Neutrophil (primary cell): Measurements from ENCODE around the gene DNM1.

Experiments
- H3K27ac ChIP-seq: fragments of 200-600 bp; sonication (generic); 2 replicates; pipeline ENCODE4 v1.5.1; 2016; ENCODE audit warnings: mild to moderate bottlenecking, moderate library complexity
- H3K27me3 ChIP-seq: fragments of 200-600 bp; sonication (generic); 2 replicates; pipeline ENCODE4 v1.6.0; 2016; ENCODE audit warnings: mild to moderate bottlenecking
- H3K36me3 ChIP-seq: fragments of 200-600 bp; sonication (generic); 2 replicates; pipeline ENCODE4 v1.5.1; 2017
- H3K4me1 ChIP-seq, 2 experiments: fragments of 200-600 bp in 1 of 2; sonication (generic) in 1 of 2; 1 replicate in 1 of 2; 2 replicates in 1 of 2; pipeline versions ENCODE4 v1.5.1 to v1.6.1; 2013 to 2016; ENCODE audit warnings: low read depth in 1 of 2, low read length in 1 of 2, mild to moderate bottlenecking in 1 of 2, moderate library complexity in 1 of 2; ENCODE audit not compliant: control insufficient read depth in 1 of 2, insufficient read depth in 1 of 2
- H3K4me3 ChIP-seq, 2 experiments: fragments of 200-600 bp in 1 of 2; sonication (generic) in 1 of 2; 1 replicate in 1 of 2; 2 replicates in 1 of 2; pipeline ENCODE4 v1.5.1; 2013 to 2016; ENCODE audit warnings: low read depth in 1 of 2, low read length in 1 of 2, mild to moderate bottlenecking in 1 of 2, moderate library complexity in 1 of 2
- H3K9me3 ChIP-seq: fragments of 200-600 bp; sonication (generic); 2 replicates; pipeline ENCODE4 v1.5.1; 2016
- CTCF ChIP-seq: fragments of 200-600 bp; sonication (generic); IDR thresholded peaks from 2 replicates; pipeline ENCODE4 v1.5.1; 2016; ENCODE audit warnings: antibody characterized with exemption

The DNM1 gene

GRCh38 chr9:128164307-128164885 lies 38.8 kb upstream of the DNM1 start:
- Histone ChIP-seq H3K27ac (no peak overlapping the region), H3K4me1 (peaks cover 14 to 18% of the 10 kb centered on the region in 2 experiments), H3K27me3 (no peaks in the 10 kb centered on the region), H3K36me3 (peaks cover 69% of the 10 kb centered on the region), H3K9me3 (no peaks in the 10 kb centered on the region), H3K4me3 (no peak overlapping the region)
- no peak for TF ChIP-seq CTCF

DNA sequence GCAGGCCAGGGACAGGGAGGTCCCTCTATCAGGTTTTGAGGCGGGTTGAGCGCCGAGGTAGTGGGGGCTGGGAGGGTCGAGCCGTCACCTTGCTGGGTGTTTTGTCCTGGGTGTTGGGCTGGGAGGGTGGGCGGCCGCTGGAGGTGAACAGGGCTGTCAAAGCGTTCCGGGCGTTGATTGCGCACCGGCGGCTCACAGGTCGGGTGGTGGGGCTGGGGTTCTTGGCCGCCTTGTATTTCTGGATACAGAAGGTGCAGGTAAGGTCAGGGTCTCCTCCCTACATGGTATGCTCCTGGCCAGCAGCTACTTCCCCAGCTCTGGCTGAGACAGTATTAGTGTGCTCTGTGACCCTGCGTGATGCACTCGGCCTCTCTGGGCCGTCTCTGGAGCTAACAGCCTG lies 37.0 kb upstream of the DNM1 start:
- Histone ChIP-seq H3K9me3 (no peaks in the 10 kb centered on the region), H3K27me3 (no peaks in the 10 kb centered on the region), H3K36me3 (peaks cover 78% of the 10 kb centered on the region), H3K4me1 (peaks cover 2 to 3% of the 10 kb centered on the region in 2 experiments), H3K4me3 (no peak overlapping the region), H3K27ac (no peak overlapping the region)
- TF ChIP-seq CTCF: no peak

DNA sequence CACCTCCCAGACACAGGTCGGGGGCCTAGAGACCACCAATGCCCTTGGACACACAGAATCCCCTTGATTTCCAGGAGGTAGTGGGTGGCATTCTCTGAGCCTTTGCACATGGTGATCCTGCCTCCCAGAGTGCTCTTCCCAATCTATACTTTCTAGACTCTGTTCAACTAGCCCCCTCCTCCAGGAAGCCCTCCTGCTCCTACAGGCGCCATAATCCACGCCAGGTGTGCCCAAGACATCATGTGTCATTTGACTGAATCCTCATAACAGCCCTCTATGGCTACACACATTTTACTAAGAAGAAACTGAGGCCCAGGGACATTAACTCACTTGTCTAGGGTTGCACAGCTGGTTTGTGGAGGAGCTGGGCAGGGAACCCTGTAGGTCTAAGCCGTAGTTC lies 36.0 kb upstream of the DNM1 start:
- Histone ChIP-seq H3K27me3 (no peaks in the 10 kb centered on the region), H3K4me3 (no peak overlapping the region), H3K36me3 (peaks cover 77% of the 10 kb centered on the region), H3K4me1 (no peaks in the 10 kb centered on the region), H3K27ac (no peak overlapping the region), H3K9me3 (no peaks in the 10 kb centered on the region)
- no peak for TF ChIP-seq CTCF

DNA sequence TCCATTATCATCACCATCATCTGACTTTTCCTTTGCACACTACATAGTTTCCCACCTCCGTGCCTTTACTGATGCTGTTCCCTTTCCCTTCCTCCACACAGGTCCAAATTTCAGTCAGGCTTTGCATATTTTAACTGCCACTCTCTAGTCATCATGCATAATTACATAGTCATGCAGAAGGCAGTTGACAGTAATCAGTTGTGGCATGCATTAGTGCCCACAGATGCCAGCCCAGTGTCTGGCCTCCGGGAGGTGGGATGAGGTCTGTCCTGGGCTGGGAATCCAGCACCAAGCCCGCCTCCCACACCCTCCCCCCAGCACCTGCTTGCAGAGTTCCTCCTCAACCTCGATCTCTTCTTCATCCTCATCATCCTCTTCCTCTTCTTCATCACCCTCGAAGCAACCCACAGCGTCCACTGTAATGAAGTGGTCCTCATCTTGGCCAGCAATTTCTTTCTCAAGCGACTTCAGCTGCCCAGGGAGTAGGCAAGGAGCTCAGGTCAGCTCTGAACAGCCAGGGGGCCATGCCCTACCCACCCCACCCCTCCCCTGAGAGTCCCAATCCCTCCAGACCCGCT lies 34.4 kb upstream of the DNM1 start:
- Histone ChIP-seq H3K27ac (no peak overlapping the region), H3K9me3 (no peaks in the 10 kb centered on the region), H3K4me1 (no peaks in the 10 kb centered on the region), H3K4me3 (no peak overlapping the region), H3K27me3 (no peaks in the 10 kb centered on the region), H3K36me3 (peaks cover 65% of the 10 kb centered on the region)
- TF ChIP-seq CTCF: no peak

DNA sequence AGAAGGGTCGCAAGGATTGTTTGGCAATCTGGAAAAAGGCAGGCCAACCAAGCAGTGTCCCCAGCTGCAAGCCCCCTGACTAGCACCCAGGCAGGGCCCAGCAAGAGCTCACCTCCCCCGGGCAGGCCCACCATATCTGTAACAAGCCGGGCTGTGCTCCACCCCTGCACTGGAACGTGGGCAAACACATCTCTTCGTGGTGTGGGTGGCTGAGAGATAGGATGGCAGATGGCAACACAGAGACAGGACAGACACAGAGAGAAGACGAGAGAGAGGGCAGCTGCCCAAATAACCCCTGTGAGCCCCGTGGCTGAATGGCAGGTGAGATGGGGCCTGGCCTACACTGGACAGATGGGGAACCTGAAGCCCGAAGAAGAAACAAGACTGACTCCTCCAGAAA lies 33.7 kb upstream of the DNM1 start:
- H3K27me3 ChIP-seq: no peaks in the 10 kb centered on the region
- H3K4me3 ChIP-seq: no peak overlapping the region
- no peaks in the 10 kb centered on the region for H3K9me3 ChIP-seq
- H3K4me1 ChIP-seq: no peaks in the 10 kb centered on the region
- H3K27ac ChIP-seq: no peak overlapping the region
- peaks cover 64% of the 10 kb centered on the region for H3K36me3 ChIP-seq
- TF ChIP-seq CTCF: no peak
